Stimulated activated CD4-positive, alpha-beta T cell treated with anti-CD3 and anti-CD28 coated beads, Interleukin-2, amount 100 ng/mL, for 4 hours (primary cell): ENCODE measurements around the gene AKT1.

ENCODE experiments used
- DNase-seq: peaks from one replicate; pipeline ENCODE4 v3.0.0-alpha.2; 2020; ENCODE audit warnings: low read depth

The AKT1 gene

GRCh38 chr14:104786091-104786586, 9.4 kb downstream of the AKT1 start:
- DNase-seq: no peak

- DNase-seq: no peak
These were observed 9.9 kb downstream of the AKT1 start for GRCh38 chr14:104785708-104786080.

- DNase-seq: no peak
These were observed 10.5 kb downstream of the AKT1 start for GRCh38 chr14:104784846-104785707.

- DNase-seq: no peak
These were observed 11.4 kb downstream of the AKT1 start for GRCh38 chr14:104784218-104784568.

GRCh38 chr14:104783484-104784217, 11.9 kb downstream of the AKT1 start:
- no peak for DNase-seq

GRCh38 chr14:104782808-104783139, 12.8 kb downstream of the AKT1 start:
- DNase-seq: no peak

GRCh38 chr14:104782086-104782807, 13.3 kb downstream of the AKT1 start:
- DNase-seq: no peak

- DNase-seq: no peak
These were observed 14.1 kb downstream of the AKT1 start for GRCh38 chr14:104781271-104782077.

- no peak for DNase-seq
These were observed 15.0 kb downstream of the AKT1 start for GRCh38 chr14:104780513-104781030.

- no peak for DNase-seq
These were observed 15.6 kb downstream of the AKT1 start for GRCh38 chr14:104779776-104780512.

- DNase-seq: no peak
These were observed 16.7 kb downstream of the AKT1 start for GRCh38 chr14:104778694-104779331.

- DNase-seq: no peak
These were observed 17.7 kb downstream of the AKT1 start for GRCh38 chr14:104777808-104778249.

- no peak for DNase-seq
These were observed 18.4 kb downstream of the AKT1 start for GRCh38 chr14:104776961-104777807.

- no peak for DNase-seq
These were observed 19.1 kb downstream of the AKT1 start for GRCh38 chr14:104776481-104776880.

GRCh38 chr14:104775073-104775489, 20.5 kb downstream of the AKT1 start:
- DNase-seq: no peak

GRCh38 chr14:104774453-104775072, 21.0 kb downstream of the AKT1 start:
- no peak for DNase-seq

- no peak for DNase-seq
These were observed 21.8 kb downstream of the AKT1 start for GRCh38 chr14:104773505-104774452.
